Testis (tissue), 3 donors: ENCODE results near the gene TEX54. TPM values are rescaled to one million over a fixed set of nuclear protein-coding genes. Genes with fewer than 3 reads are reported as not detected.

Experiments
- DNase-seq: peaks from one replicate; pipeline ENCODE4 v3.0.0-alpha.2; 2019
- H3K27ac ChIP-seq, 2 donors: fragments of 200-600 bp; sonication (generic); one replicate each; pipeline ENCODE4 v1.5.1; 2019
- H3K27me3 ChIP-seq: fragments of 200-600 bp; sonication (generic); one replicate; pipeline ENCODE4 v1.5.1; 2019
- H3K36me3 ChIP-seq: fragments of 200-600 bp; sonication (generic); one replicate; pipeline ENCODE4 v1.5.1; 2017; ENCODE audit warnings: low read depth; ENCODE audit errors: missing control alignments
- H3K4me1 ChIP-seq: fragments of 200-600 bp; sonication (generic); one replicate; pipeline ENCODE4 v1.5.1; 2019
- H3K4me3 ChIP-seq, 2 donors: fragments of 200-600 bp; sonication (generic); one replicate each; pipeline ENCODE4 v1.5.1; 2017 to 2019
- H3K9me3 ChIP-seq: fragments of 200-600 bp; sonication (generic); one replicate; pipeline ENCODE4 v1.5.1; 2017
- POLR2A ChIP-seq: fragments of 450-650 bp; IDR thresholded peaks from one replicate; pipeline ENCODE4 v1.6.1; 2017; ENCODE audit warnings: antibody characterized with exemption, mild to moderate bottlenecking, moderate library complexity
- WGBS, 2 donors: methylation state at CpG; one replicate each; pipeline ENCODE4 v1.1.5; 2018; 5-methylcytosine and 5-hydroxymethylcytosine counted together
- intact Hi-C: fragments of 100-400 bp; cut with DNase I; formaldehyde crosslinking; loops from one replicate; pipeline ENCODE4 v1.15.1; 2023; ENCODE audit warnings: low total_unique reads
- polyA plus RNA-seq: library from polyadenylated mRNA; stranded (reverse); fragments of 350-450 nt; fragmentation: Illumina TruSeq; extraction: RNeasy Lipid Tissue Mini Kit (QIAGEN cat#74804); gene quantifications from one replicate; pipeline ENCODE4 v1.2.3, GENCODE V29; 2014; ENCODE audit warnings: low read depth, low replicate concordance; ENCODE audit not compliant: insufficient read depth
- total RNA-seq, 2 donors: library from RNA; depleted of rRNA; stranded (reverse); fragments of >200 nt; gene quantifications; one replicate each; pipeline ENCODE4 v1.2.3, GENCODE V29; 2016
- TF ChIP-seq, protein P1 (sequence below), 3 experiments: fragments of 450-650 bp in 2 of 3; fragments of 200-600 bp in 1 of 3; sonication (generic) in 1 of 3; IDR thresholded peaks; one replicate each; pipeline ENCODE4 v1.5.1; 2016 to 2019; ENCODE audit warnings: antibody characterized with exemption in 3 of 3, mild to moderate bottlenecking in 2 of 3, moderate library complexity in 1 of 3

TEX54 gene
- total and polyA plus RNA-seq, 3 donors from 2014 or later: 18.4 to 40.7 (median 38.1) TPM

GRCh38 chr11:62801071-62801470 is 31.6 kb downstream of the TEX54 start:
- H3K4me1 ChIP-seq: peaks cover 10% of the 10 kb centered on the region

GRCh38 chr11:62799486-62799885 is 33.2 kb downstream of the TEX54 start:
- intact Hi-C loops: no loop called here
- H3K36me3 ChIP-seq: no peaks in the 10 kb centered on the region
- no peak for TF ChIP-seq POLR2A
- TF ChIP-seq, protein P1, sequence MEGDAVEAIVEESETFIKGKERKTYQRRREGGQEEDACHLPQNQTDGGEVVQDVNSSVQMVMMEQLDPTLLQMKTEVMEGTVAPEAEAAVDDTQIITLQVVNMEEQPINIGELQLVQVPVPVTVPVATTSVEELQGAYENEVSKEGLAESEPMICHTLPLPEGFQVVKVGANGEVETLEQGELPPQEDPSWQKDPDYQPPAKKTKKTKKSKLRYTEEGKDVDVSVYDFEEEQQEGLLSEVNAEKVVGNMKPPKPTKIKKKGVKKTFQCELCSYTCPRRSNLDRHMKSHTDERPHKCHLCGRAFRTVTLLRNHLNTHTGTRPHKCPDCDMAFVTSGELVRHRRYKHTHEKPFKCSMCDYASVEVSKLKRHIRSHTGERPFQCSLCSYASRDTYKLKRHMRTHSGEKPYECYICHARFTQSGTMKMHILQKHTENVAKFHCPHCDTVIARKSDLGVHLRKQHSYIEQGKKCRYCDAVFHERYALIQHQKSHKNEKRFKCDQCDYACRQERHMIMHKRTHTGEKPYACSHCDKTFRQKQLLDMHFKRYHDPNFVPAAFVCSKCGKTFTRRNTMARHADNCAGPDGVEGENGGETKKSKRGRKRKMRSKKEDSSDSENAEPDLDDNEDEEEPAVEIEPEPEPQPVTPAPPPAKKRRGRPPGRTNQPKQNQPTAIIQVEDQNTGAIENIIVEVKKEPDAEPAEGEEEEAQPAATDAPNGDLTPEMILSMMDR (IDR thresholded peaks at IDR 0.05): no peak
- H3K9me3 ChIP-seq: no peaks in the 10 kb centered on the region
- no peak overlapping the region for H3K27ac ChIP-seq
- no peak for DNase-seq
- H3K4me1 ChIP-seq: peaks cover 11% of the 10 kb centered on the region
- H3K27me3 ChIP-seq: no peaks in the 10 kb centered on the region
- H3K4me3 ChIP-seq: no peak overlapping the region
- WGBS, 2 donors: 87 to 95% methylated on average over 6 to 7 of the region's 10 CpGs

More at GRCh38 chr11:62801071-62801470, 31.6 kb downstream of the TEX54 start:
- H3K27ac ChIP-seq: no peak overlapping the region
- H3K27me3 ChIP-seq: no peaks in the 10 kb centered on the region
- no peaks in the 10 kb centered on the region for H3K36me3 ChIP-seq
- TF ChIP-seq POLR2A: no peak
- TF ChIP-seq, protein P1 (IDR thresholded peaks at IDR 0.05): no peak
- H3K9me3 ChIP-seq: no peaks in the 10 kb centered on the region
- DNase-seq: no peak
- H3K4me3 ChIP-seq: no peak overlapping the region
- 78 to 88% methylated on average over 4 of the region's 4 CpGs for WGBS, 2 donors
- intact Hi-C loops: no loop called here

DNA sequence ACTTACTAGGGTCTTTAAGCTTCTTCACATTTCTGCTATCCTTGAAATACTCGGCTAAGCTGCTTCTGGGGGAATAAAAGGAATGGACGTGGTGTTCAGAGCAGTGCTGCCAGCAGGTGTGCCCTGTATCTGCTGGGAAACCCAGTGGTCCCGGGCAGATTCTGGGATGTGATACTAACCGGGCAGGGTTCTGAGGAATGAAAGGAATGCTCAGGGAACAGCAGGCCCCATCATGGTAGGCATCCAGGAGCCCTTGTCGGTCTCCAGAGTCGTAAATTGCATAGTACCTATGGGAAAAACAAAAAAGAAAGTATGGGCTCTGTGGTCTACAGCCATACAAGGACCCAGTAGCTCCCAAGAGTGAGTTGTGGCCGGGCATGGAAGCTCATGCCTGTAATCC is 36.4 kb downstream of the TEX54 start:
- TF ChIP-seq, protein P1 (IDR thresholded peaks at IDR 0.05): no peak
- no peak for TF ChIP-seq POLR2A
- DNase-seq: no peak
- intact Hi-C loops: no loop called here
- Histone ChIP-seq H3K9me3 (no peaks in the 10 kb centered on the region), H3K4me1 (peaks cover 16% of the 10 kb centered on the region), H3K36me3 (no peaks in the 10 kb centered on the region), H3K27me3 (no peaks in the 10 kb centered on the region), H3K4me3 (no peak overlapping the region), H3K27ac (no peak overlapping the region)
- WGBS, 2 donors: 75 to 79% methylated on average over 7 of the region's 7 CpGs

- peaks cover 23% of the 10 kb centered on the region for H3K4me1 ChIP-seq
- H3K4me3 ChIP-seq: no peak overlapping the region
- TF ChIP-seq POLR2A: no peak
- TF ChIP-seq, protein P1 (IDR thresholded peaks at IDR 0.05): no peak
- WGBS, 2 donors: 71 to 75% methylated on average over 8 of the region's 8 CpGs
- intact Hi-C loops: no loop called here
- no peaks in the 10 kb centered on the region for H3K36me3 ChIP-seq
- H3K27me3 ChIP-seq: no peaks in the 10 kb centered on the region
- H3K9me3 ChIP-seq: no peaks in the 10 kb centered on the region
- H3K27ac ChIP-seq: peak overlapping the region in 1 of 2 donors; percentile 60
- no peak for DNase-seq
Observed at GRCh38 chr11:62794201-62794775, 38.4 kb downstream of the TEX54 start.

DNA sequence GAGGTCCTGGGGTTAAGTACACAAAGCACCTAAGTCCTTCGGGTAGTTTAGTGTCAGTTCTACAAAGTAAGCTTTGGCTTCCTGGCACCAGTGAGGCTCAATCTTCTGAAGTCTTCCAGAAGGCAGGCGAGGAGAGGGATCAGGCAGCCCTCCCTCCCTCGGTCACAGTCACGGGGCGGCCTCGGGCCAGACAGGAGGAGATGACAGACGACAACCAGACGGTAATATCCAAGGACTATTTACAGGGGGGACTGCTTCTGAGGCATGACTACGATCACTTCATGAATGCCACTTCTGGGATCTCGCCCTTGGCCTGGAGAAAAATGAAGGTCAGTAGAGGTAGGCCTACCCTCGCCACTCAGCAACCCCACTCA is 40.5 kb downstream of the TEX54 start:
- 20 to 23% methylated on average over 11 of the region's 11 CpGs for WGBS, 2 donors
- H3K4me3 ChIP-seq: peak overlapping the region; percentile 65 to 84

More for the DNA sequence above, 40.5 kb downstream of the TEX54 start:
- Histone ChIP-seq H3K4me1 (peaks cover 29% of the 10 kb centered on the region), H3K27ac (peak overlapping the region; percentile 71 to 80), H3K36me3 (no peaks in the 10 kb centered on the region), H3K27me3 (no peaks in the 10 kb centered on the region), H3K9me3 (no peaks in the 10 kb centered on the region)
- peak; percentile 52 for DNase-seq
- TF ChIP-seq, protein P1 (IDR thresholded peaks at IDR 0.05): no peak
- TF ChIP-seq POLR2A: no peak
- intact Hi-C loops: no loop called here
